HEK293T (cell line): ENCODE data around the gene CNTRL.

Experiments
- BHLHE40 ChIP-seq: fragments of 450-650 bp; IDR thresholded peaks from 2 replicates; pipeline ENCODE4 v1.6.1; 2016; ENCODE audit warnings: mild to moderate bottlenecking, moderate library complexity, borderline replicate concordance
- FOXA1 ChIP-seq: fragments of 450-650 bp; IDR thresholded peaks from 2 replicates; pipeline ENCODE4 v1.6.1; 2016; ENCODE audit warnings: mild to moderate bottlenecking
- SUZ12 ChIP-seq: fragments of 450-650 bp; IDR thresholded peaks from 2 replicates; pipeline ENCODE4 v1.6.1; 2016; ENCODE audit warnings: mild to moderate bottlenecking

GRCh38 chr9:121107881-121108280 is 33.1 kb downstream of the CNTRL start:
- TF ChIP-seq FOXA1 = no peak
- no peak for TF ChIP-seq BHLHE40
- no peak for TF ChIP-seq SUZ12
